ENCODE results near the gene TRIM16. TPM values are rescaled to one million over a fixed set of nuclear protein-coding genes. Genes with fewer than 3 reads are reported as not detected.
"Not testable (repeated sequence)": the region's sequence is repeated elsewhere in the genome, so short reads cannot be mapped to it uniquely, and the experiment has no call there.

Gene TRIM16
- total RNA-seq, 1 donor from 2014 or later, result 25.0 TPM

DNA sequence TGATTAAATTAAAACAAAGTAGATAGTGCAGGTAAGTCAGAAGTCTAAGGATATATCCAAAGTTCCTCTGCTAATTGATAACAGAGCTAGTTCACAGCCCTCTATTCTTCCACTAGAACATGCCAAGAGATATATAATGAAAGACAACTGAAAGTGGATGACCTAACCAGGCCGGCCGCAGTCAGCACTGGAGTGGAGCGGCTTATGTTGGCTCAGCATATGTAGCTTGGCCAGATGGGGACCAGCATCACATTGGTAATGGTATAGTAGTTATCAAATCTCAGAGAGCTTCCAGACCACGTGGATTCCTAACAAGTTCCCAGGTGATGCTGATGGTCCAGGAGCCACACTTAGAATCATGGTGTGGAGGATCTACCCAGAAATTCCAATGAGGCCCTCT lies 102.6 kb downstream of the TRIM16 start:
- not testable (repeated sequence) for H3K36me3 Mint-ChIP-seq (ENCODE audit: insufficient read depth); H3K4me1 Mint-ChIP-seq (ENCODE audit: low read depth); H3K4me3 Mint-ChIP-seq (ENCODE audit: low read depth); H3K9me3 Mint-ChIP-seq (ENCODE audit: low read depth); H3K27me3 Mint-ChIP-seq; H3K27ac Mint-ChIP-seq; DNase-seq (ENCODE audit: low spot score, unreplicated experiment)

Other genes starting within 250 kb of the TRIM16 start
- gene CDRT4, start 216.7 kb downstream of the TRIM16 start, total RNA-seq, result 17.6 and 27.0 TPM in 2 replicates
- gene TVP23C, start 120.8 kb downstream of the TRIM16 start, total RNA-seq, result 36.4 and 41.7 TPM in 2 replicates
- 0.69 and 0.81 TPM in 2 replicates for gene FBXW10B, start 64.6 kb downstream of the TRIM16 start, total RNA-seq
- gene ZNF286A, start 15.4 kb upstream of the TRIM16 start, total RNA-seq, result 97.0 and 98.0 TPM in 2 replicates
- 2.4 and 2.9 TPM in 2 replicates for gene TBC1D26, start 48.0 kb upstream of the TRIM16 start, total RNA-seq